Cerebellar cortex (tissue), 1 donor: ENCODE results near the gene ZNF410.

Source experiments
- DNase-seq: peaks from one replicate; pipeline ENCODE4 v3.0.0-alpha.2; 2015; ENCODE audit warnings: low spot score

ZNF410 gene

GRCh38 chr14:73949752-73950734, 63.4 kb downstream of the ZNF410 start, which contains the start of the genes COQ6 and FAM161B:
Gene COQ6 (plus strand): TSS chr14:73950302. CDS start chr14:73950333, 31 bp downstream.
Gene FAM161B (minus strand): TSS chr14:73950094. CDS start chr14:73950026, 68 bp downstream.
- DNase-seq = peak; percentile 99

- DNase-seq = no peak
Observed at GRCh38 chr14:73953731-73954130, 67.1 kb downstream of the ZNF410 start.

- no peak for DNase-seq
Observed at GRCh38 chr14:73955674-73956073, 69.0 kb downstream of the ZNF410 start.

- DNase-seq = no peak
Observed at GRCh38 chr14:73958591-73958990, 71.9 kb downstream of the ZNF410 start.

- DNase-seq = no peak
Observed at GRCh38 chr14:73961192-73961591, 74.5 kb downstream of the ZNF410 start.

- DNase-seq = no peak
Observed at GRCh38 chr14:73965216-73965615, 78.6 kb downstream of the ZNF410 start.

- no peak for DNase-seq
Observed at GRCh38 chr14:73968885-73969284, 82.2 kb downstream of the ZNF410 start.

- no peak for DNase-seq
Observed at GRCh38 chr14:73973497-73973896, 86.8 kb downstream of the ZNF410 start.

GRCh38 chr14:73976125-73976524, 89.5 kb downstream of the ZNF410 start:
- no peak for DNase-seq

GRCh38 chr14:73977896-73978295, 91.2 kb downstream of the ZNF410 start:
- no peak for DNase-seq
